HEK293 (cell line): ENCODE results near the gene RAX2.

Source experiments
- CTCF ChIA-PET: fragments of 350-600 bp; formaldehyde crosslinking; extraction: SDS; loops from one replicate; lab custom pipeline; 2021; ENCODE audit warnings: antibody characterized with exemption; lab: Yijun Ruan, JAX
- POLR2A ChIA-PET: fragments of 300-600 bp; formaldehyde crosslinking; extraction: SDS; loops from one replicate; lab custom pipeline; 2020; ENCODE audit warnings: antibody characterized with exemption, inconsistent platforms; lab: Yijun Ruan, JAX
- H3K27ac ChIP-seq: fragments of 200-500 bp; sonication (Bioruptor generic); 2 replicates; pipeline ENCODE4 v1.5.1; 2014; ENCODE audit warnings: low read depth, low read length, control low read depth, inconsistent platforms; ENCODE audit errors: extremely low read depth
- H3K36me3 ChIP-seq, 2 experiments: fragments of 200-500 bp in 1 of 2; sonication (Bioruptor generic) in 1 of 2; 1 replicate in 1 of 2; 2 replicates in 1 of 2; pipeline ENCODE4 v1.5.1; 2014 to 2017; ENCODE audit warnings: inconsistent platforms in 2 of 2, low read length in 2 of 2; ENCODE audit not compliant: control insufficient read depth in 2 of 2, insufficient read depth in 1 of 2
- H3K4me1 ChIP-seq: fragments of 200-500 bp; sonication (Bioruptor generic); 2 replicates; pipeline ENCODE4 v1.5.1; 2014; ENCODE audit warnings: mild to moderate bottlenecking, low read length, inconsistent platforms; ENCODE audit not compliant: control insufficient read depth, insufficient read depth
- H3K4me3 ChIP-seq: 2 replicates; pipeline ENCODE4 v1.5.1; 2011; ENCODE audit warnings: low read depth, mild to moderate bottlenecking, control low read depth, low read length, moderate library complexity
- H3K9me3 ChIP-seq: fragments of 200-500 bp; sonication (Bioruptor generic); 2 replicates; pipeline ENCODE4 v1.5.1; 2014; ENCODE audit warnings: low read depth, low read length, inconsistent platforms; ENCODE audit not compliant: control insufficient read depth, insufficient read depth
- ZBTB8A ChIP-seq: fragments of 450-650 bp; formaldehyde crosslinking; IDR thresholded peaks from 2 replicates; pipeline ENCODE4 v1.5.1; 2016; ENCODE audit warnings: missing biosample characterization, missing genetic modification characterization
- ZFP69B ChIP-seq: fragments of 450-650 bp; formaldehyde crosslinking; IDR thresholded peaks from 2 replicates; pipeline ENCODE4 v1.5.1; 2016; ENCODE audit warnings: missing biosample characterization, missing genetic modification characterization
- ZIC2 ChIP-seq: fragments of 450-650 bp; formaldehyde crosslinking; IDR thresholded peaks from 2 replicates; pipeline ENCODE4 v1.5.1; 2016; ENCODE audit warnings: missing biosample characterization, missing genetic modification characterization
- ZNF155 ChIP-seq: fragments of 450-650 bp; formaldehyde crosslinking; IDR thresholded peaks from 2 replicates; pipeline ENCODE4 v1.5.1; 2016; ENCODE audit warnings: missing biosample characterization, missing genetic modification characterization
- ZNF335 ChIP-seq: fragments of 450-650 bp; formaldehyde crosslinking; conservative IDR thresholded peaks from 2 replicates; pipeline ENCODE4 v1.5.1; 2016; ENCODE audit warnings: missing biosample characterization, missing genetic modification characterization
- ZNF366 ChIP-seq: fragments of 450-650 bp; formaldehyde crosslinking; conservative IDR thresholded peaks from 2 replicates; pipeline ENCODE4 v1.5.1; 2016; ENCODE audit warnings: missing biosample characterization, missing genetic modification characterization
- ZNF37A ChIP-seq: fragments of 450-650 bp; IDR thresholded peaks from 2 replicates; pipeline ENCODE4 v1.5.1; 2018; ENCODE audit warnings: missing biosample characterization, missing genetic modification characterization
- ZNF416 ChIP-seq: fragments of 450-650 bp; formaldehyde crosslinking; IDR thresholded peaks from 2 replicates; pipeline ENCODE4 v1.5.1; 2016; ENCODE audit warnings: missing biosample characterization, missing genetic modification characterization
- ZNF501 ChIP-seq: fragments of 450-650 bp; formaldehyde crosslinking; IDR thresholded peaks from 2 replicates; pipeline ENCODE4 v1.5.1; 2016; ENCODE audit warnings: missing biosample characterization, missing genetic modification characterization
- ZNF610 ChIP-seq: fragments of 450-650 bp; formaldehyde crosslinking; IDR thresholded peaks from 2 replicates; pipeline ENCODE4 v1.5.1; 2016; ENCODE audit warnings: missing biosample characterization, missing genetic modification characterization, borderline replicate concordance
- ZNF621 ChIP-seq: fragments of 450-650 bp; formaldehyde crosslinking; IDR thresholded peaks from 2 replicates; pipeline ENCODE4 v1.5.1; 2017; ENCODE audit warnings: missing biosample characterization, missing genetic modification characterization
- ZNF629 ChIP-seq: fragments of 450-650 bp; formaldehyde crosslinking; IDR thresholded peaks from 2 replicates; pipeline ENCODE4 v1.5.1; 2017; ENCODE audit warnings: missing biosample characterization, missing genetic modification characterization
- ZNF768 ChIP-seq: fragments of 450-650 bp; formaldehyde crosslinking; IDR thresholded peaks from 2 replicates; pipeline ENCODE4 v1.5.1; 2018; ENCODE audit warnings: missing biosample characterization, mild to moderate bottlenecking, missing genetic modification characterization
- TF ChIP-seq, protein P1 (sequence below): IDR thresholded peaks from 2 replicates; pipeline ENCODE4 v1.6.1; 2011; ENCODE audit warnings: mild to moderate bottlenecking, low read depth, low read length, borderline replicate concordance
- TF ChIP-seq, protein P2 (sequence below): fragments of 450-650 bp; formaldehyde crosslinking; IDR thresholded peaks from 2 replicates; pipeline ENCODE4 v1.5.1; 2016; ENCODE audit warnings: missing biosample characterization, missing genetic modification characterization, borderline replicate concordance
- TF ChIP-seq, protein P3 (sequence below): fragments of 450-650 bp; formaldehyde crosslinking; IDR thresholded peaks from 2 replicates; pipeline ENCODE4 v1.5.1; 2016; ENCODE audit warnings: missing biosample characterization, missing genetic modification characterization
- TF ChIP-seq, protein P4 (sequence below): sonication (generic); formaldehyde crosslinking; IDR thresholded peaks from 2 replicates; pipeline ENCODE4 v1.8.1; 2022; ENCODE audit warnings: mild to moderate bottlenecking, moderate library complexity, missing genetic modification reagents
- TF ChIP-seq, protein P5 (sequence below): fragments of 450-650 bp; IDR thresholded peaks from 2 replicates; pipeline ENCODE4 v1.5.1; 2018; ENCODE audit warnings: missing biosample characterization, mild to moderate bottlenecking, missing genetic modification characterization
- TF ChIP-seq, protein P6 (sequence below): fragments of 450-650 bp; formaldehyde crosslinking; IDR thresholded peaks from 2 replicates; pipeline ENCODE4 v1.5.1; 2016; ENCODE audit warnings: missing biosample characterization, missing genetic modification characterization

The RAX2 gene

DNA sequence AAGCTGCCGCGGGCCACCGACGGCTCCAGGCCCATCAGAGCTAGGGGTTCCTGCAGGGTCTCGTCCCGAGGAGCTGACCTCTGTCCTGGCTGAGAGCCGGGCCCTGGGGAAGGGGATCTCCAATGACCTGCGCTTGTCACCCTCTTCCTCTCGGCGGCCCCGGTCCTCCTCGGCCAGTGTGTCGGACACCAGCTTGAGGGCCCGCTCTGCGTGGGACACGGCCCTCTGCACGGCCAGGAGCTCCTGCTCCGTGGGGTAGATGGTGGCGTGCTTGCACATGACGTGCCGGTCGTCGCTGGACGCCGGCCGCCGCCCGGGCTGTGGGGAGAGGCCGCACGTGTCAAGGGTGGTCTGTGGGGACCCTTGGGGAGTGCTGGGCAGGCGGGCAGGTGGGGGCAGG is 46.9 kb upstream of the RAX2 start:
- POLR2A ChIA-PET = interaction anchor here (0.5 kb wide), 1 partner anchor 330 kb away, joined by 7 read pairs; no protein-coding TSS in a partner anchor
- TF ChIP-seq ZNF629 (tag by site-specific recombination) (no peak), ZNF610 (tag by site-specific recombination) (no peak), ZBTB8A (tag by site-specific recombination) (no peak), ZFP69B (tag by site-specific recombination) (no peak), ZNF768 (tag by site-specific recombination) (no peak), ZNF501 (tag by site-specific recombination) (no peak), ZNF416 (tag by site-specific recombination) (no peak), ZIC2 (tag by site-specific recombination) (no peak)
- TF ChIP-seq, protein P1, sequence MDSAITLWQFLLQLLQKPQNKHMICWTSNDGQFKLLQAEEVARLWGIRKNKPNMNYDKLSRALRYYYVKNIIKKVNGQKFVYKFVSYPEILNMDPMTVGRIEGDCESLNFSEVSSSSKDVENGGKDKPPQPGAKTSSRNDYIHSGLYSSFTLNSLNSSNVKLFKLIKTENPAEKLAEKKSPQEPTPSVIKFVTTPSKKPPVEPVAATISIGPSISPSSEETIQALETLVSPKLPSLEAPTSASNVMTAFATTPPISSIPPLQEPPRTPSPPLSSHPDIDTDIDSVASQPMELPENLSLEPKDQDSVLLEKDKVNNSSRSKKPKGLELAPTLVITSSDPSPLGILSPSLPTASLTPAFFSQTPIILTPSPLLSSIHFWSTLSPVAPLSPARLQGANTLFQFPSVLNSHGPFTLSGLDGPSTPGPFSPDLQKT = no peak
- TF ChIP-seq, protein P2, sequence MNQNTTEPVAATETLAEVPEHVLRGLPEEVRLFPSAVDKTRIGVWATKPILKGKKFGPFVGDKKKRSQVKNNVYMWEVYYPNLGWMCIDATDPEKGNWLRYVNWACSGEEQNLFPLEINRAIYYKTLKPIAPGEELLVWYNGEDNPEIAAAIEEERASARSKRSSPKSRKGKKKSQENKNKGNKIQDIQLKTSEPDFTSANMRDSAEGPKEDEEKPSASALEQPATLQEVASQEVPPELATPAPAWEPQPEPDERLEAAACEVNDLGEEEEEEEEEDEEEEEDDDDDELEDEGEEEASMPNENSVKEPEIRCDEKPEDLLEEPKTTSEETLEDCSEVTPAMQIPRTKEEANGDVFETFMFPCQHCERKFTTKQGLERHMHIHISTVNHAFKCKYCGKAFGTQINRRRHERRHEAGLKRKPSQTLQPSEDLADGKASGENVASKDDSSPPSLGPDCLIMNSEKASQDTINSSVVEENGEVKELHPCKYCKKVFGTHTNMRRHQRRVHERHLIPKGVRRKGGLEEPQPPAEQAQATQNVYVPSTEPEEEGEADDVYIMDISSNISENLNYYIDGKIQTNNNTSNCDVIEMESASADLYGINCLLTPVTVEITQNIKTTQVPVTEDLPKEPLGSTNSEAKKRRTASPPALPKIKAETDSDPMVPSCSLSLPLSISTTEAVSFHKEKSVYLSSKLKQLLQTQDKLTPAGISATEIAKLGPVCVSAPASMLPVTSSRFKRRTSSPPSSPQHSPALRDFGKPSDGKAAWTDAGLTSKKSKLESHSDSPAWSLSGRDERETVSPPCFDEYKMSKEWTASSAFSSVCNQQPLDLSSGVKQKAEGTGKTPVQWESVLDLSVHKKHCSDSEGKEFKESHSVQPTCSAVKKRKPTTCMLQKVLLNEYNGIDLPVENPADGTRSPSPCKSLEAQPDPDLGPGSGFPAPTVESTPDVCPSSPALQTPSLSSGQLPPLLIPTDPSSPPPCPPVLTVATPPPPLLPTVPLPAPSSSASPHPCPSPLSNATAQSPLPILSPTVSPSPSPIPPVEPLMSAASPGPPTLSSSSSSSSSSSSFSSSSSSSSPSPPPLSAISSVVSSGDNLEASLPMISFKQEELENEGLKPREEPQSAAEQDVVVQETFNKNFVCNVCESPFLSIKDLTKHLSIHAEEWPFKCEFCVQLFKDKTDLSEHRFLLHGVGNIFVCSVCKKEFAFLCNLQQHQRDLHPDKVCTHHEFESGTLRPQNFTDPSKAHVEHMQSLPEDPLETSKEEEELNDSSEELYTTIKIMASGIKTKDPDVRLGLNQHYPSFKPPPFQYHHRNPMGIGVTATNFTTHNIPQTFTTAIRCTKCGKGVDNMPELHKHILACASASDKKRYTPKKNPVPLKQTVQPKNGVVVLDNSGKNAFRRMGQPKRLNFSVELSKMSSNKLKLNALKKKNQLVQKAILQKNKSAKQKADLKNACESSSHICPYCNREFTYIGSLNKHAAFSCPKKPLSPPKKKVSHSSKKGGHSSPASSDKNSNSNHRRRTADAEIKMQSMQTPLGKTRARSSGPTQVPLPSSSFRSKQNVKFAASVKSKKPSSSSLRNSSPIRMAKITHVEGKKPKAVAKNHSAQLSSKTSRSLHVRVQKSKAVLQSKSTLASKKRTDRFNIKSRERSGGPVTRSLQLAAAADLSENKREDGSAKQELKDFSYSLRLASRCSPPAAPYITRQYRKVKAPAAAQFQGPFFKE (tag by site-specific recombination) = no peak
- TF ChIP-seq, protein P3, sequence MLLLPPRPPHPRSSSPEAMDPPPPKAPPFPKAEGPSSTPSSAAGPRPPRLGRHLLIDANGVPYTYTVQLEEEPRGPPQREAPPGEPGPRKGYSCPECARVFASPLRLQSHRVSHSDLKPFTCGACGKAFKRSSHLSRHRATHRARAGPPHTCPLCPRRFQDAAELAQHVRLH (tag by site-specific recombination) = no peak
- Histone ChIP-seq H3K27ac (no peak overlapping the region), H3K36me3 (no peaks in the 10 kb centered on the region), H3K4me1 (no peaks in the 10 kb centered on the region), H3K9me3 (no peaks in the 10 kb centered on the region), H3K4me3 (no peak overlapping the region)
- CTCF ChIA-PET = interaction anchor here (0.7 to 1.1 kb wide), 3 partner anchors 9 to 157 kb away, joined by 3 to 4 read pairs (median 3); no protein-coding TSS in a partner anchor

DNA sequence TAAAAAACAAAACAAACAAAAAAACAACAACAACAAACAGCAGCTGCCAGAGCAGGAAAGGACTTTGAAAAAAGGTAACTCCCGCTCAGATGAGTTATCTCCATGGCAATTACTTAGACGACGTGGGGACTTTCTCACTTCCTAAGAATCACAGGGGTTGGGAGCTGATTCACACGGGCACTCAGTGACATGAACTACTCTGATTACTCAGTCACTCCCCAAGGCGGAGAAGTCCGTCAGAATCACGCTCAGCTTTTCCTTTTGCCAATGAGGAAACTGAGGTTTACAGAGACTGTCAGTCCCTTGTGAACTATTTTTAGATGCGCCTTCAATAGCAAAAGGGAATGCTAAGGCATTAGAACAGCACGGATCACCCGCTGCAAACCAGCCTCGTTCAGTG is 46.4 kb upstream of the RAX2 start:
- no peaks in the 10 kb centered on the region for H3K4me1 ChIP-seq
- ChIA-PET CTCF (interaction anchor here (0.5 to 1.1 kb wide), 5 partner anchors 9 to 492 kb away, joined by 3 to 4 read pairs (median 3); partner anchors contain the start of gene EEF2), POLR2A (no interaction called here)
- no peaks in the 10 kb centered on the region for H3K36me3 ChIP-seq
- TF ChIP-seq, protein P4, sequence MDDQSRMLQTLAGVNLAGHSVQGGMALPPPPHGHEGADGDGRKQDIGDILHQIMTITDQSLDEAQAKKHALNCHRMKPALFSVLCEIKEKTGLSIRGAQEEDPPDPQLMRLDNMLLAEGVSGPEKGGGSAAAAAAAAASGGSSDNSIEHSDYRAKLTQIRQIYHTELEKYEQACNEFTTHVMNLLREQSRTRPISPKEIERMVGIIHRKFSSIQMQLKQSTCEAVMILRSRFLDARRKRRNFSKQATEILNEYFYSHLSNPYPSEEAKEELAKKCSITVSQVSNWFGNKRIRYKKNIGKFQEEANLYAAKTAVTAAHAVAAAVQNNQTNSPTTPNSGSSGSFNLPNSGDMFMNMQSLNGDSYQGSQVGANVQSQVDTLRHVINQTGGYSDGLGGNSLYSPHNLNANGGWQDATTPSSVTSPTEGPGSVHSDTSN (CRISPR knock-in tag) = no peak
- peak; percentile 53; the same call in 1 of the 2 replicates for TF ChIP-seq ZNF335
- no peak overlapping the region for H3K27ac ChIP-seq
- H3K4me3 ChIP-seq = no peak overlapping the region
- H3K9me3 ChIP-seq = no peaks in the 10 kb centered on the region

DNA sequence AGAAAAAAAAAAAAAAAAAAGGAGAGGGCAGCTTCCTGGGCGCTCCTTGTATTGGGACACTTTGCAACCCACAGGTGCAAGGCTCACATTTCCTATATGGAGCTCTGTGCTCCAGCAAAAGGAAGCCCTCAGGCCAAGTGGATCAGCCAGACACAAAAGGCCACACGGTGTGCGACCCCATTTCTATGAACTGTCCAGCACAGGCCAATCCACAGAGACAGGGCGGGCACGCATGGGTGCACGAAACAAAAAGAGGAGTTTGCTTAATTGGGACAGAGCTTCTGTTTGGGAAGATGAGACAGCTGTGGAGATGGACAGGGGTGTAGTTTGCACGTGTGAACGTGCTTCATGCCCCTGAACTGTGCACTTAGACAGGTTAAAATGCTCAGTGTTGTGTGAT is 45.7 kb upstream of the RAX2 start:
- Histone ChIP-seq H3K36me3 (no peaks in the 10 kb centered on the region), H3K27ac (no peak overlapping the region), H3K4me1 (no peaks in the 10 kb centered on the region), H3K9me3 (no peaks in the 10 kb centered on the region), H3K4me3 (no peak overlapping the region)
- ChIA-PET POLR2A (no interaction called here), CTCF (interaction anchor here (0.6 to 1.1 kb wide), 2 partner anchors 10 to 491 kb away, joined by 3 read pairs; no protein-coding TSS in a partner anchor)
- TF ChIP-seq, protein P5, sequence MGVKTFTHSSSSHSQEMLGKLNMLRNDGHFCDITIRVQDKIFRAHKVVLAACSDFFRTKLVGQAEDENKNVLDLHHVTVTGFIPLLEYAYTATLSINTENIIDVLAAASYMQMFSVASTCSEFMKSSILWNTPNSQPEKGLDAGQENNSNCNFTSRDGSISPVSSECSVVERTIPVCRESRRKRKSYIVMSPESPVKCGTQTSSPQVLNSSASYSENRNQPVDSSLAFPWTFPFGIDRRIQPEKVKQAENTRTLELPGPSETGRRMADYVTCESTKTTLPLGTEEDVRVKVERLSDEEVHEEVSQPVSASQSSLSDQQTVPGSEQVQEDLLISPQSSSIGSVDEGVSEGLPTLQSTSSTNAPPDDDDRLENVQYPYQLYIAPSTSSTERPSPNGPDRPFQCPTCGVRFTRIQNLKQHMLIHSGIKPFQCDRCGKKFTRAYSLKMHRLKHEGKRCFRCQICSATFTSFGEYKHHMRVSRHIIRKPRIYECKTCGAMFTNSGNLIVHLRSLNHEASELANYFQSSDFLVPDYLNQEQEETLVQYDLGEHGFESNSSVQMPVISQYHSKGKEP (tag by site-specific recombination) = no peak
- TF ChIP-seq ZNF37A (tag by site-specific recombination) (no peak), ZNF155 (tag by site-specific recombination) (no peak), ZNF621 (tag by site-specific recombination) (no peak), ZNF366 (tag by site-specific recombination) (no peak)
- TF ChIP-seq, protein P6, sequence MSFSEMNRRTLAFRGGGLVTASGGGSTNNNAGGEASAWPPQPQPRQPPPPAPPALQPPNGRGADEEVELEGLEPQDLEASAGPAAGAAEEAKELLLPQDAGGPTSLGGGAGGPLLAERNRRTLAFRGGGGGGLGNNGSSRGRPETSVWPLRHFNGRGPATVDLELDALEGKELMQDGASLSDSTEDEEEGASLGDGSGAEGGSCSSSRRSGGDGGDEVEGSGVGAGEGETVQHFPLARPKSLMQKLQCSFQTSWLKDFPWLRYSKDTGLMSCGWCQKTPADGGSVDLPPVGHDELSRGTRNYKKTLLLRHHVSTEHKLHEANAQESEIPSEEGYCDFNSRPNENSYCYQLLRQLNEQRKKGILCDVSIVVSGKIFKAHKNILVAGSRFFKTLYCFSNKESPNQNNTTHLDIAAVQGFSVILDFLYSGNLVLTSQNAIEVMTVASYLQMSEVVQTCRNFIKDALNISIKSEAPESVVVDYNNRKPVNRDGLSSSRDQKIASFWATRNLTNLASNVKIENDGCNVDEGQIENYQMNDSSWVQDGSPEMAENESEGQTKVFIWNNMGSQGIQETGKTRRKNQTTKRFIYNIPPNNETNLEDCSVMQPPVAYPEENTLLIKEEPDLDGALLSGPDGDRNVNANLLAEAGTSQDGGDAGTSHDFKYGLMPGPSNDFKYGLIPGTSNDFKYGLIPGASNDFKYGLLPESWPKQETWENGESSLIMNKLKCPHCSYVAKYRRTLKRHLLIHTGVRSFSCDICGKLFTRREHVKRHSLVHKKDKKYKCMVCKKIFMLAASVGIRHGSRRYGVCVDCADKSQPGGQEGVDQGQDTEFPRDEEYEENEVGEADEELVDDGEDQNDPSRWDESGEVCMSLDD = no peak
